Ovary (tissue), 9 donors: ENCODE results near the gene FNIP1. TPM values are rescaled to one million over a fixed set of nuclear protein-coding genes. Genes with fewer than 3 reads are reported as not detected.

Source experiments
- DNase-seq, 5 donors: peaks; one replicate each; pipeline ENCODE4 v3.0.0-alpha.2; 2019 to 2020
- H3K27ac ChIP-seq, 2 donors: fragments of 200-600 bp; one replicate each; pipeline versions ENCODE4 v1.5.1 to v1.8.0; 2019 to 2022
- H3K27me3 ChIP-seq: fragments of 200-600 bp; one replicate; pipeline ENCODE4 v1.8.0; 2022
- H3K36me3 ChIP-seq: fragments of 200-600 bp; sonication (generic); one replicate; pipeline ENCODE4 v1.5.1; 2019
- H3K4me1 ChIP-seq: one replicate; pipeline ENCODE4 v1.8.1; 2013; ENCODE audit warnings: mild to moderate bottlenecking, moderate library complexity; ENCODE audit not compliant: insufficient read depth
- H3K4me3 ChIP-seq: fragments of 200-600 bp; sonication (generic); one replicate; pipeline ENCODE4 v1.5.1; 2017
- H3K9me3 ChIP-seq, 2 donors: fragments of 200-600 bp in 1 of 2; sonication (generic) in 1 of 2; one replicate each; pipeline versions ENCODE4 v1.5.1 to v1.8.1; 2013 to 2019; ENCODE audit warnings: mild to moderate bottlenecking in 1 of 2, moderate library complexity in 1 of 2
- CTCF ChIP-seq, 3 donors: fragments of 450-650 bp in 2 of 3; fragments of 200-600 bp in 1 of 3; IDR thresholded peaks; one replicate each; pipeline versions ENCODE4 v1.5.1 to v1.8.0; 2016 to 2022; ENCODE audit warnings: antibody characterized with exemption in 3 of 3, mild to moderate bottlenecking in 1 of 3
- EP300 ChIP-seq: sonication (generic); formaldehyde crosslinking; IDR thresholded peaks from one replicate; pipeline ENCODE4 v1.6.1; 2017; ENCODE audit warnings: antibody characterized with exemption
- POLR2A ChIP-seq: fragments of 450-650 bp; IDR thresholded peaks from one replicate; pipeline ENCODE4 v1.6.1; 2017; ENCODE audit warnings: antibody characterized with exemption, mild to moderate bottlenecking, moderate library complexity
- WGBS, 3 donors: extraction: QIAGEN DNeasy Blood & Tissue Kit in 1 of 3; methylation state at CpG; one replicate each; pipeline versions ENCODE4 v1.1.5 to v1.1.7; 2013 to 2017; 5-methylcytosine and 5-hydroxymethylcytosine counted together
- intact Hi-C, 4 donors: fragments of 100-400 bp; cut with DNase I; formaldehyde crosslinking; loops; one replicate each; pipeline versions ENCODE4 v1.11.0 to v1.15.1; 2022 to 2023
- polyA plus RNA-seq, 2 donors: library from polyadenylated mRNA; stranded (reverse); fragments of 200-250 nt in 1 of 2; fragments of 350-450 nt in 1 of 2; fragmentation: Illumina TruSeq in 1 of 2; extraction: RNeasy Lipid Tissue Mini Kit (QIAGEN cat#74804) in 1 of 2; gene quantifications; one replicate each; pipeline ENCODE4 v1.2.3, GENCODE V29; 2013 to 2014
- total RNA-seq, 7 donors: library from RNA; depleted of rRNA in 2 of 7; stranded (reverse); fragments of >200 nt in 2 of 7; fragmentation: NEBNext Ultra II Directional in 3 of 7; extraction: Animal tissue kit (Norgen Biotek cat#: 25700) in 3 of 7; gene quantifications; one replicate each; pipeline versions ENCODE4 v1.1.0 to v1.2.4, GENCODE V29; 2016 to 2023
- donor health status: DM: no; HTN: no; CAD: no; lungs with moderate emphysema.
- donor health status: DM: no; HTN: no; CAD: no.
- donor health status: Bipolar disorder and iron deficiency.
- donor health status: DM: yes; HTN: yes; CAD: no.
- donor health status: DM: no; HTN: no; CAD: no.
- donor health status: DM: yes; HTN: yes; CAD: no.

The FNIP1 gene
- total and polyA plus RNA-seq, 9 donors: 7.2 to 52.7 (median 39.4) TPM

GRCh38 chr5:131760793-131761192, 36.0 kb downstream of the FNIP1 start:
- intact Hi-C loops: no loop called here
- Histone ChIP-seq H3K36me3 (no peaks in the 10 kb centered on the region), H3K9me3 (no peaks in the 10 kb centered on the region), H3K4me3 (no peak overlapping the region), H3K27me3 (no peaks in the 10 kb centered on the region), H3K4me1 (peaks cover 11% of the 10 kb centered on the region), H3K27ac (no peak overlapping the region)
- TF ChIP-seq CTCF (IDR thresholded peaks at IDR 0.05): no peak
- no peak for TF ChIP-seq POLR2A
- TF ChIP-seq EP300: no peak
- no peak for DNase-seq
- 75 to 91% (median 77%) methylated on average over 2 of the region's 2 CpGs for WGBS, 3 donors

- H3K4me1 ChIP-seq: peaks cover 14% of the 10 kb centered on the region
- WGBS, 3 donors: 97 to 100% (median 98%) methylated on average over 1 of the region's 1 CpG
Measured at GRCh38 chr5:131759704-131760103, 37.1 kb downstream of the FNIP1 start.

GRCh38 chr5:131758520-131758900, 38.3 kb downstream of the FNIP1 start:
- no peaks in the 10 kb centered on the region for H3K9me3 ChIP-seq
- no peak overlapping the region for H3K4me3 ChIP-seq
- no peak overlapping the region for H3K27ac ChIP-seq
- H3K4me1 ChIP-seq: peaks cover 16% of the 10 kb centered on the region
- DNase-seq: no peak
- intact Hi-C loops: no loop called here
- TF ChIP-seq EP300 (no peak), POLR2A (no peak), CTCF (IDR thresholded peaks at IDR 0.05) (no peak)
- 14 to 25% (median 17%) methylated on average over 3 of the region's 3 CpGs for WGBS, 3 donors
- H3K27me3 ChIP-seq: no peaks in the 10 kb centered on the region
- H3K36me3 ChIP-seq: no peaks in the 10 kb centered on the region

More at GRCh38 chr5:131759704-131760103, 37.1 kb downstream of the FNIP1 start:
- no peak for DNase-seq
- TF ChIP-seq CTCF (IDR thresholded peaks at IDR 0.05): no peak
- TF ChIP-seq EP300: no peak
- TF ChIP-seq POLR2A: no peak
- Histone ChIP-seq H3K9me3 (no peaks in the 10 kb centered on the region), H3K36me3 (no peaks in the 10 kb centered on the region), H3K27me3 (no peaks in the 10 kb centered on the region), H3K27ac (no peak overlapping the region), H3K4me3 (no peak overlapping the region)
- intact Hi-C loops: no loop called here

GRCh38 chr5:131757830-131758519, 38.8 kb downstream of the FNIP1 start:
- Histone ChIP-seq H3K4me1 (peaks cover 16% of the 10 kb centered on the region), H3K27ac (no peak overlapping the region), H3K36me3 (no peaks in the 10 kb centered on the region), H3K9me3 (no peaks in the 10 kb centered on the region), H3K27me3 (no peaks in the 10 kb centered on the region), H3K4me3 (no peak overlapping the region)
- intact Hi-C loops: no loop called here
- DNase-seq: no peak
- TF ChIP-seq CTCF (IDR thresholded peaks at IDR 0.05) (no peak), POLR2A (no peak), EP300 (no peak)
- 89 to 95% (median 90%) methylated on average over 1 of the region's 1 CpG for WGBS, 3 donors
